GM12865 (cell line): ENCODE results near the gene VWF.

Experiments used
- DNase-seq: peaks from one replicate; pipeline ENCODE4 v3.0.0; 2010; ENCODE audit warnings: low read depth
- H3K4me3 ChIP-seq: 2 replicates; pipeline ENCODE4 v1.5.1; 2011; ENCODE audit warnings: mild to moderate bottlenecking, low read depth, low read length, control low read depth
- TF ChIP-seq, protein P1 (sequence below): IDR thresholded peaks from 2 replicates; pipeline ENCODE4 v1.5.1; 2011; ENCODE audit warnings: low read length, control low read depth, low read depth, inconsistent platforms; ENCODE audit not compliant: insufficient read depth; ENCODE audit errors: missing control alignments

Gene VWF

GRCh38 chr12:5921027-5921909 is 203.2 kb downstream of the VWF start:
- TF ChIP-seq, protein P1, sequence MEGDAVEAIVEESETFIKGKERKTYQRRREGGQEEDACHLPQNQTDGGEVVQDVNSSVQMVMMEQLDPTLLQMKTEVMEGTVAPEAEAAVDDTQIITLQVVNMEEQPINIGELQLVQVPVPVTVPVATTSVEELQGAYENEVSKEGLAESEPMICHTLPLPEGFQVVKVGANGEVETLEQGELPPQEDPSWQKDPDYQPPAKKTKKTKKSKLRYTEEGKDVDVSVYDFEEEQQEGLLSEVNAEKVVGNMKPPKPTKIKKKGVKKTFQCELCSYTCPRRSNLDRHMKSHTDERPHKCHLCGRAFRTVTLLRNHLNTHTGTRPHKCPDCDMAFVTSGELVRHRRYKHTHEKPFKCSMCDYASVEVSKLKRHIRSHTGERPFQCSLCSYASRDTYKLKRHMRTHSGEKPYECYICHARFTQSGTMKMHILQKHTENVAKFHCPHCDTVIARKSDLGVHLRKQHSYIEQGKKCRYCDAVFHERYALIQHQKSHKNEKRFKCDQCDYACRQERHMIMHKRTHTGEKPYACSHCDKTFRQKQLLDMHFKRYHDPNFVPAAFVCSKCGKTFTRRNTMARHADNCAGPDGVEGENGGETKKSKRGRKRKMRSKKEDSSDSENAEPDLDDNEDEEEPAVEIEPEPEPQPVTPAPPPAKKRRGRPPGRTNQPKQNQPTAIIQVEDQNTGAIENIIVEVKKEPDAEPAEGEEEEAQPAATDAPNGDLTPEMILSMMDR: no peak
- DNase-seq: no peak
- no peak overlapping the region for H3K4me3 ChIP-seq

GRCh38 chr12:5916785-5917290 is 207.6 kb downstream of the VWF start:
- TF ChIP-seq, protein P1: no peak
- no peak for DNase-seq

DNA sequence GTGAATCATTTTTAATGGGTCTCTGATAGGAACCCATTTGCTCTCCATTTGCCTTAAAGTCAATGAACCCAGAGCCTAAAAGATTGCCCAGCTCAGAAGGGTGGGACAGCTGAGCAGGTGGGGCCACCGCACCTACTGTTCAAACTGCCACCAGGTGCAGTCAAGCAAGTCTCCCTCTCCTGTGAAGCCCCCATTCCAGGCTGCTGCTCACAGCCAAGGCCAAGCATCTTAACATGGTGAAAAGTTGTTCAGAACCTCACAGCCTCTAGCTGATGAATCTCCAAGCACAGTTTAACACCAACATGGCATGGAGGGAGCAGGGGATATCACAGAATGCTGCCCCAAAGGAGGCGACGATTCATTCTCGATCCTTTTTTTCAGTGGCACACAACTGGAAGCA is 209.0 kb downstream of the VWF start:
- no peak overlapping the region for H3K4me3 ChIP-seq
- TF ChIP-seq, protein P1: no peak
- no peak for DNase-seq

More at GRCh38 chr12:5916785-5917290, 207.6 kb downstream of the VWF start:
- no peak overlapping the region for H3K4me3 ChIP-seq

DNA sequence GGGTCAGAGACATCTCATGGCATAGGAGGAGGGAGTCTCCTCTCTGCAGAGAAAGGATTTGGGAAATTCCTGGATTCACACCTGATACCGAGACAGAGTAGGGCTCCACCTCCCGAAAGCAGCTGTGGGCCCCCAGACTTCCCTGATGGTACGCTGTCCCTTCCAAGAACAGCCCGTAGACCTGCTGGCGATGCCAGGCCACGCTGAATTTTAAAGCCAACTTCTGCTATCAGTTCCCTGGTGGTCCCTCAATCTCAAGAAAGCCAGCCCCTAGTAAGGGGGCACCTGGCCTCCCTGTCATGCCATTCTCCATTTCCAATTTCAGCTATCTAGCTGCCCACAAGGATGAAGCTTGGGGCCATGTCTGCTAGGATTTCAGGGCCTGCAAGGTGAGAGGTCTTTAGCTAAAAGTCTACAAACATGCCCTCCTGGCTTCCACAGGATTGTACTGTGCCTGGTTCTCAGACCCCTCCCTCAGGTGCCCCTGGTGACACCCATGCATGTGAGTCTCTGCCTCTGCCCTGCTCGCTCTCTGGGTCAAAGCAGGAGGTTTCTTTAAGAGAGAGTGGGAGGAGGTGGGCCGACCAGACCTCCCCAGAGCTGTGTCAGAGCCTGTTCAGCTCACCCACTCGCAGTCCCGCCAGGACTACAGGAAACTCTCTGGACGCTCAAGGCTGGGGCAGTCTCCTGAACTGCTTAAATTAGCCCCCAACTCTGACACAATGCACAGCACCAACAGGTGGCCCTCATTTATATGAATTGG is 209.9 kb downstream of the VWF start:
- TF ChIP-seq, protein P1: no peak
- no peak overlapping the region for H3K4me3 ChIP-seq
- DNase-seq: no peak

GRCh38 chr12:5913387-5913786 is 211.1 kb downstream of the VWF start:
- no peak for DNase-seq
- no peak overlapping the region for H3K4me3 ChIP-seq
- TF ChIP-seq, protein P1: no peak

DNA sequence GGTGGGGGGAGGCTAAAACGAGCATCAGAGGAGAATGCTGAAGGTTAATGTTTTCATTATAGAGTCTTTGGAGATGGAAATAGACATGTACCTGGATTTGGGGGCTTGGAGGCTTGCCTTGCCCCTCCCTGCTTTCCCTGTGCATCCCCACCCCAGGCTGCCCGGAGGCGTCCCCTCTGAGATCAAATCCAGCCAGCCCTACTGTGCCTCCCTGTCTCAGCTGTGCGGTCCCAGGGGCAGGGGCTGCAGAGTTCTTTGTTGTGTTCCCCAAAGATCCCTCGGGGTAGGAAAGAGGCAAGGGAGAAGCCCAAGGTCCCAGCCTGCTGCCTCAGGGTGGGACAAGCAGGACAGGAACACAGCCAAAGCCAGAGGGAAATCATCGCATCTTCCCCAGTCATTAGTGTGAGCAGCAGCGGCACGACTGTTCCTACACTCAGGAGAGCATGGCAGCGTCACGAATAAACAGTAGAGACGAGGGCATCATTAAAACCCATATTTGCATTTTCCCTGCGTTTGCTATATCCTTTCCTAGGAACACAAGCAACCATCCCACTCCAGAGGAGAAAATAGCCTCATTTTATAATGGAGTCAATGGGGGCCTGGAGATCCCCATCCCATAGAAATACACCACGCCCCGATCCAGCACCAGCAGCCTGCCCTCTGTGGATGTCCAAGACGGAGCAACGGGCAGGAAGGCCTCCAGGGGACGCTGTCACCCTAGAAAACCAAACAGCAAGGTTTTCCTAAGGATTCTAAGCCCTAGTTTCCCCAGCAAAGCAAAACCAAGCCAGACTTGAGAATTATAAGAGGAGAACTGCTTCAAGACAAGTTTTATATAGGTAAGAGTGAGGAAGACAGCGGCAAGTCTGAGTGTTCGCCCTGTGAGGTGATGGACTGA is 211.8 kb downstream of the VWF start:
- no peak overlapping the region for H3K4me3 ChIP-seq
- TF ChIP-seq, protein P1: peak; percentile 25
- DNase-seq: no peak
